HG03521 (cell line): Measurements from ENCODE around the gene RUNX1.

ENCODE experiments used
- ATAC-seq: cut with Tn5 transposase; IDR thresholded peaks from one replicate; pipeline ENCODE4 v1.9.1; 2021; ENCODE audit warnings: mild to moderate bottlenecking, moderate library complexity; ENCODE audit not compliant: unreplicated experiment

The RUNX1 gene

GRCh38 chr21:34907461-34908418 lies 141.4 kb downstream of the RUNX1 start:
- ATAC-seq: no peak

- ATAC-seq: no peak
Observed at GRCh38 chr21:34906401-34906800, 142.7 kb downstream of the RUNX1 start.

- no peak for ATAC-seq
Observed at GRCh38 chr21:34905218-34905537, 143.9 kb downstream of the RUNX1 start.

- no peak for ATAC-seq
Observed at GRCh38 chr21:34904526-34905217, 144.4 kb downstream of the RUNX1 start.

GRCh38 chr21:34900376-34900775 lies 148.7 kb downstream of the RUNX1 start:
- ATAC-seq: no peak

- ATAC-seq: no peak
Observed at GRCh38 chr21:34899760-34900159, 149.3 kb downstream of the RUNX1 start.

GRCh38 chr21:34899302-34899701 lies 149.8 kb downstream of the RUNX1 start:
- ATAC-seq: no peak

- ATAC-seq: no peak
Observed at GRCh38 chr21:34897828-34898227, 151.3 kb downstream of the RUNX1 start.

- ATAC-seq: no peak
Observed at GRCh38 chr21:34894401-34894800, 154.7 kb downstream of the RUNX1 start.

GRCh38 chr21:34892209-34892608 lies 156.9 kb downstream of the RUNX1 start:
- no peak for ATAC-seq

GRCh38 chr21:34891613-34891943 lies 157.5 kb downstream of the RUNX1 start:
- ATAC-seq: no peak

- ATAC-seq: no peak
Observed at GRCh38 chr21:34890724-34891612, 158.1 kb downstream of the RUNX1 start.

GRCh38 chr21:34890470-34890723 lies 158.7 kb downstream of the RUNX1 start:
- no peak for ATAC-seq

GRCh38 chr21:34889676-34890469 lies 159.2 kb downstream of the RUNX1 start:
- peak; percentile 41 for ATAC-seq

- no peak for ATAC-seq
Observed at GRCh38 chr21:34889320-34889675, 159.8 kb downstream of the RUNX1 start.

GRCh38 chr21:34888569-34889319 lies 160.4 kb downstream of the RUNX1 start:
- ATAC-seq: peak; percentile 41

- peak; percentile 23 for ATAC-seq
Observed at GRCh38 chr21:34887725-34888568, 161.2 kb downstream of the RUNX1 start.

- ATAC-seq: no peak
Observed at GRCh38 chr21:34887105-34887442, 162.0 kb downstream of the RUNX1 start.
